ENCODE data around the gene ATP6V1F. TPM values are rescaled to one million over a fixed set of nuclear protein-coding genes. Genes with fewer than 3 reads are reported as not detected.

ATP6V1F gene
- total and polyA plus RNA-seq, 3 donors from 2014 or later, result 133 to 414 (median 166) TPM

DNA sequence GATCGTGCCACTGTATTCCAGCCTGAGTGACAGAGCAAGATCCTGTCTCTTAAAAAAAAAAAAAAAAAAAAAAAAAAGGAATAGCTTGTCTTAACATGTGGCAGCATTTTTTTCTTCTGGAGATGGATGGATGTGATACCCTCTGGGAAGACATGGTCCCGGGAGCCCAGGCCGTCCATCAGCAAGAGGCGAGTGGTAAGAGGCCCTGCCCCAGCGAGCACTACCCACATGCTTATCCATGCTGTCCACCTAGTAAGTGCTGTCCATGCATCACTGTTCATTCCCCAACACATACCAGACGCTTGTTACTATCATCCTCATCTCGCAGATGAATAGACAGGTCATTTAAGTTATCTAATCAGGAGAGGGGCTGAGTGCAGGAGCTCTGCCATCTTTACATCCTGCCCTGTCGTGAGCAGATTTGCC lies 12.9 kb downstream of the ATP6V1F start:
- 69 to 79% methylated on average over 8 of the region's 8 CpGs for WGBS, 2 donors
- Histone ChIP-seq H3K4me3 (no peak overlapping the region), H3K27me3 (no peaks in the 10 kb centered on the region), H3K27ac (no peak overlapping the region), H3K9me3 (no peaks in the 10 kb centered on the region), H3K4me1 (no peaks in the 10 kb centered on the region), H3K36me3 (ENCODE audit: low read depth, missing control alignments) (no peaks in the 10 kb centered on the region)
- intact Hi-C loops (cut with DNase I; ENCODE audit: low total_unique reads), result loop anchor here (10.0 kb wide), 1 partner anchor 111 kb away; no protein-coding TSS in a partner anchor
- TF ChIP-seq CTCF (IDR thresholded peaks at IDR 0.05) (no peak), POLR2A (IDR thresholded peaks at IDR 0.05) (no peak)
- DNase-seq, result no peak

DNA sequence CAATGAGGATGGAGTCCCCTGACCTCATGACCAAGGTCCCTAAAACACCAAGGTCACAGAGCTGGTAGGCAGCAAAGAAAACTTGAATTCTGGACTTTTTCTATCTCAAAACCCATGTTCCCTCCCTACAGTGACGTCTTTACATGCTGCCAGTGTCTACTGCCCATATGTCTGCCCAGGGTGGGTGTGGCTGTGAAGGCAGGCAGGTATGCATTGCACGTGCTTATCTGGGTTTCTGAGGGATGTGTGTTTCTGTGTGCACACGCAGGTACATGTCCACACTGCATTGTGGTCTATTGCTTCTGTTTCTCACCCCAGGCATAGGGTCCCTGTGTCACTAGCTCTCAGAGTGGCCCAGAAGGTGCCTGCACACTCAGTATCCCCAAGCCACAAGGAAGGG lies 13.5 kb downstream of the ATP6V1F start:
- no peaks in the 10 kb centered on the region for H3K36me3 ChIP-seq (ENCODE audit: low read depth, missing control alignments)
- no peak for DNase-seq
- 71 to 79% methylated on average over 1 to 3 of the region's 3 CpGs for WGBS, 2 donors
- no peak overlapping the region for H3K27ac ChIP-seq
- H3K9me3 ChIP-seq, result no peaks in the 10 kb centered on the region
- H3K4me3 ChIP-seq, result no peak overlapping the region
- no peaks in the 10 kb centered on the region for H3K4me1 ChIP-seq
- intact Hi-C loops (cut with DNase I; ENCODE audit: low total_unique reads), result loop anchor here (10.0 kb wide), 1 partner anchor 111 kb away; no protein-coding TSS in a partner anchor
- no peak for TF ChIP-seq CTCF (IDR thresholded peaks at IDR 0.05)
- H3K27me3 ChIP-seq, result no peaks in the 10 kb centered on the region

DNA sequence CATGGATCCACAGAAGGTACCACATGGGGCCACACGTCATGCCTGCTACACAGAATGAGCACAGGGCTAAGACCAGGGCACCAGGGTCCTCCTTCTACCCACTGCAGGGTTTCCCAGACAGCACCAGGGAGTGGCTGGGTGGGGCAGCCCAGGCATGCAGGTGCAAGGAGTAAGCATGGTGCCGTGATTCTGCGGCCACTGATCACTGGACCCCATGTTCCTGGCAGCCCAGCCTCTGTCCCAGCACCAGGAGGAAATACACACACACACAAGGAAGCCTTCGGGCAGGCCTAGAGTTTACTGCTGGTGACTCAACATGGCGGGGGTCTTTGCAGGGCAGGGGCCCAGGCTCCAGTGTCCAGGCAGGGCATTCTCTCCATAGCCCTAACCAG lies 13.9 kb downstream of the ATP6V1F start:
- TF ChIP-seq POLR2A (IDR thresholded peaks at IDR 0.05), result no peak
- no peak for TF ChIP-seq CTCF (IDR thresholded peaks at IDR 0.05)
- no peaks in the 10 kb centered on the region for H3K27me3 ChIP-seq
- DNase-seq, result no peak
- H3K9me3 ChIP-seq, result no peaks in the 10 kb centered on the region
- WGBS, 2 donors, result 97% methylated on average over 5 of the region's 5 CpGs; no CpG with 5 or more reads in 1 of the 2 donors
- H3K27ac ChIP-seq, result no peak overlapping the region
- no peaks in the 10 kb centered on the region for H3K4me1 ChIP-seq
- no peaks in the 10 kb centered on the region for H3K36me3 ChIP-seq (ENCODE audit: low read depth, missing control alignments)
- intact Hi-C loops (cut with DNase I; ENCODE audit: low total_unique reads), result loop anchor here (10.0 kb wide), 1 partner anchor 112 kb away; no protein-coding TSS in a partner anchor
- H3K4me3 ChIP-seq, result no peak overlapping the region

DNA sequence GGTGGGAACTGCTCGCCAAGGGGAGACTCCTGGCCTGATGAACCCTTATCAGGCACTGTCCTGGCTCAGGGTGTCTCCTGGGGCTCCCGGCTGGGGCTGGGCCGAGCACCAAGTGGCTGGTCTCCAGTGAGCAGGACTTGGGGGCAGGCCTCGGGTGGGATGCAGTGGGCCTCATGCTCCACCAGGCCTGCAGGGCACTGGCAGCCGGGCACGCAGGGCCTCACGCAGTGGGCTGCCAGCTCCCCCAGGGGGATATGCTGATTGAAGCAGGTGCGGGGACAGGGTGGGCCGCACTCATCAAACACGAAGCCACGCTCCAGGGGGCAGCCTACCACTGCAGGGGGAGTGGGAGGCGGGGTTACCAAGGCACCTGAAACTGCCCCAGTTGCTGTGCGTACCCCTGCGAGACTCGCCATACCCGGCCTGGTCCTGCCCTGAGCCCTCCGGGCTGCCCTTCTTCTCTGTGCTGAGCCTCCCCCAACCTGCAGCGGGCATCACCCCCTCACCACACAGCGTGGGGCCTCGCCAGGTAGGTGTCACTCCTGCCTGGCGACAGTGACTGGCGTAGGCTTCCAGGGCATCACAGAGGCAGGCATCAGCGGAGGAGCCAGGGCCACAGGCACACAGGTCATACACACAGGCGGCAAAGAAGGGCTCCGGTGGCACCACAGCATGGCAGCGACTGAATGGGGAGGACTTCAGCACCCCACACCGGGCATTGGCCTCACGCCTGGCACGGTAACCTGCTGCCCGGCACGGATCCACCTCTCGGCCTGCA lies 14.5 kb downstream of the ATP6V1F start:
- H3K27ac ChIP-seq, result no peak overlapping the region
- intact Hi-C loops (cut with DNase I; ENCODE audit: low total_unique reads), result loop anchor here (10.0 kb wide), 1 partner anchor 112 kb away; no protein-coding TSS in a partner anchor
- no peaks in the 10 kb centered on the region for H3K9me3 ChIP-seq
- H3K27me3 ChIP-seq, result no peaks in the 10 kb centered on the region
- DNase-seq, result no peak
- no peaks in the 10 kb centered on the region for H3K36me3 ChIP-seq (ENCODE audit: low read depth, missing control alignments)
- H3K4me1 ChIP-seq, result no peaks in the 10 kb centered on the region
- no peak overlapping the region for H3K4me3 ChIP-seq
- 90 to 94% methylated on average over 18 to 31 of the region's 32 CpGs for WGBS, 2 donors
- no peak for TF ChIP-seq POLR2A (IDR thresholded peaks at IDR 0.05)
- no peak for TF ChIP-seq CTCF (IDR thresholded peaks at IDR 0.05)

Data from testis (tissue), 3 donors.